ENCODE results near the gene TNKS2. TPM values are rescaled to one million over a fixed set of nuclear protein-coding genes. Genes with fewer than 3 reads are reported as not detected.
A peak's percentile ranks its signal among the peaks of the same experiment; 100 is the strongest.

Gene TNKS2
- total RNA-seq, 1 donor from 2014 or later: 53.4 TPM

GRCh38 chr10:91788527-91788926 is 9.7 kb upstream of the TNKS2 start:
- H3K4me2 ChIP-seq: no peak overlapping the region
- TF ChIP-seq CTCF (IDR thresholded peaks at IDR 0.05) (no peak), EZH2 (IDR thresholded peaks at IDR 0.05) (no peak), EZH2phosphoT487 (IDR thresholded peaks at IDR 0.05) (no peak)
- no peaks in the 10 kb centered on the region for H3K36me3 ChIP-seq
- no peaks in the 10 kb centered on the region for H3K79me2 ChIP-seq (ENCODE audit: low read depth)
- H3K9ac ChIP-seq: no peak overlapping the region
- peaks cover 6% of the 10 kb centered on the region for H3K4me1 ChIP-seq
- peaks cover 2% of the 10 kb centered on the region for H3K9me3 Mint-ChIP-seq
- no peaks in the 10 kb centered on the region for H3K9me3 ChIP-seq (ENCODE audit: low read depth)
- no peak overlapping the region for H3K27ac ChIP-seq
- DNase-seq (ENCODE audit: low spot score): no peak
- no peaks in the 10 kb centered on the region for H3F3A ChIP-seq (ENCODE audit: low read depth)
- H3K27me3 ChIP-seq: no peaks in the 10 kb centered on the region
- H3K4me1 Mint-ChIP-seq: no peaks in the 10 kb centered on the region
- no peak overlapping the region for H3K4me3 Mint-ChIP-seq
- H3K36me3 Mint-ChIP-seq: peaks cover 3% of the 10 kb centered on the region
- peak overlapping the region; percentile 81 for H2AFZ ChIP-seq (replicated peaks)
- no peaks in the 10 kb centered on the region for H4K20me1 ChIP-seq (ENCODE audit: low read depth)
- no peak overlapping the region for H3K27ac Mint-ChIP-seq
- H3K4me3 ChIP-seq: no peak overlapping the region
- H3K27me3 Mint-ChIP-seq (ENCODE audit: insufficient read depth, low read depth): no peaks in the 10 kb centered on the region

- H3K27ac ChIP-seq: peak overlapping the region; percentile 9
- H3F3A ChIP-seq (ENCODE audit: low read depth): peaks cover 28% of the 10 kb centered on the region
- Mint-ChIP-seq H3K4me1 (peaks cover 36% of the 10 kb centered on the region), H3K36me3 (peaks cover 8% of the 10 kb centered on the region), H3K9me3 (peaks cover 2% of the 10 kb centered on the region), H3K27ac (peak overlapping the region; percentile 91), H3K27me3 (ENCODE audit: insufficient read depth, low read depth) (peaks cover 8% of the 10 kb centered on the region), H3K4me3 (peak overlapping the region; percentile 89)
- H3K4me2 ChIP-seq: peak overlapping the region; percentile 75
- no peaks in the 10 kb centered on the region for H3K36me3 ChIP-seq
- H3K27me3 ChIP-seq: no peaks in the 10 kb centered on the region
- no peaks in the 10 kb centered on the region for H3K9me3 ChIP-seq (ENCODE audit: low read depth)
- no peak overlapping the region for H3K9ac ChIP-seq
- peak overlapping the region; percentile 55 for H2AFZ ChIP-seq (replicated peaks)
- TF ChIP-seq CTCF (IDR thresholded peaks at IDR 0.05) (no peak), EZH2phosphoT487 (IDR thresholded peaks at IDR 0.05) (no peak), EZH2 (IDR thresholded peaks at IDR 0.05) (no peak)
- peak; percentile 58 for DNase-seq (ENCODE audit: low spot score)
- H3K4me3 ChIP-seq: peak overlapping the region; percentile 76
- peaks cover 27% of the 10 kb centered on the region for H4K20me1 ChIP-seq (ENCODE audit: low read depth)
- peaks cover 44% of the 10 kb centered on the region for H3K79me2 ChIP-seq (ENCODE audit: low read depth)
- peaks cover 34% of the 10 kb centered on the region for H3K4me1 ChIP-seq
Observed at GRCh38 chr10:91796331-91797047, 1.7 kb upstream of the TNKS2 start.

- H2AFZ ChIP-seq (replicated peaks): peak overlapping the region; percentile 55
- peaks cover 34% of the 10 kb centered on the region for H3K4me1 ChIP-seq
- peak overlapping the region; percentile 96 for H3K27ac ChIP-seq
- peaks cover 28% of the 10 kb centered on the region for H3F3A ChIP-seq (ENCODE audit: low read depth)
- peak overlapping the region; percentile 75 for H3K4me2 ChIP-seq
- no peaks in the 10 kb centered on the region for H3K9me3 ChIP-seq (ENCODE audit: low read depth)
- no peaks in the 10 kb centered on the region for H3K27me3 ChIP-seq
- peak overlapping the region; percentile 76 for H3K4me3 ChIP-seq
- DNase-seq (ENCODE audit: low spot score): no peak
- H3K36me3 ChIP-seq: no peaks in the 10 kb centered on the region
- peak overlapping the region; percentile 72 for H3K9ac ChIP-seq
- Mint-ChIP-seq H3K9me3 (no peaks in the 10 kb centered on the region), H3K4me1 (peaks cover 36% of the 10 kb centered on the region), H3K27ac (peak overlapping the region; percentile 98), H3K27me3 (ENCODE audit: insufficient read depth, low read depth) (peaks cover 8% of the 10 kb centered on the region), H3K4me3 (peak overlapping the region; percentile 89), H3K36me3 (peaks cover 15% of the 10 kb centered on the region)
- peaks cover 50% of the 10 kb centered on the region for H3K79me2 ChIP-seq (ENCODE audit: low read depth)
- peaks cover 34% of the 10 kb centered on the region for H4K20me1 ChIP-seq (ENCODE audit: low read depth)
- TF ChIP-seq EZH2 (IDR thresholded peaks at IDR 0.05) (no peak), EZH2phosphoT487 (IDR thresholded peaks at IDR 0.05) (no peak), CTCF (IDR thresholded peaks at IDR 0.05) (no peak)
Observed at GRCh38 chr10:91797048-91797690, 1.1 kb upstream of the TNKS2 start.

All from neural progenitor cell (in vitro differentiated cells).